Left ventricle myocardium inferior (tissue), 1 donor: ENCODE data around the gene WNT8A. TPM values are rescaled to one million over a fixed set of nuclear protein-coding genes. Genes with fewer than 3 reads are reported as not detected.

Source experiments
- DNase-seq: peaks from one replicate; pipeline ENCODE4 v3.0.0-alpha.2; 2020
- H3K27ac ChIP-seq: fragments of 200-600 bp; replicated peaks from 2 replicates; pipeline ENCODE4 v1.8.0; 2021
- H3K27me3 ChIP-seq: fragments of 200-600 bp; 2 replicates; pipeline ENCODE4 v1.8.0; 2021; ENCODE audit warnings: low read depth
- H3K36me3 ChIP-seq: fragments of 200-600 bp; 2 replicates; pipeline ENCODE4 v1.8.0; 2021
- H3K4me1 ChIP-seq: fragments of 200-600 bp; 2 replicates; pipeline ENCODE4 v1.8.0; 2021
- H3K4me3 ChIP-seq: fragments of 200-600 bp; 2 replicates; pipeline ENCODE4 v1.8.0; 2021; ENCODE audit warnings: mild to moderate bottlenecking, moderate library complexity
- H3K9me3 ChIP-seq: fragments of 200-600 bp; replicated peaks from 2 replicates; pipeline ENCODE4 v1.8.0; 2021
- CTCF ChIP-seq: fragments of 200-600 bp; IDR thresholded peaks from 2 replicates; pipeline ENCODE4 v1.8.0; 2021; ENCODE audit warnings: antibody characterized with exemption, mild to moderate bottlenecking, borderline replicate concordance
- intact Hi-C: fragments of 100-400 bp; cut with micrococcal nuclease; formaldehyde crosslinking; loops from one replicate; pipeline ENCODE4 v1.11.0; 2022
- total RNA-seq: library from RNA; stranded (reverse); fragmentation: NEBNext Ultra II Directional; extraction: Animal tissue kit (Norgen Biotek cat#: 25700); gene quantifications from one replicate; pipeline ENCODE4 v1.2.1, GENCODE V29; 2021
- donor health status: DM: no; HTN: yes; CAD: no; lungs with severe emphysema.

Gene WNT8A
- total RNA-seq, 1 donor from 2014 or later: not detected

GRCh38 chr5:138111937-138112336 lies 28.1 kb downstream of the WNT8A start:
- TF ChIP-seq CTCF: no peak
- no peak overlapping the region for H3K4me3 ChIP-seq
- DNase-seq: no peak
- H3K36me3 ChIP-seq: no peaks in the 10 kb centered on the region
- no peaks in the 10 kb centered on the region for H3K4me1 ChIP-seq
- intact Hi-C loops: no loop called here
- H3K9me3 ChIP-seq: no peaks in the 10 kb centered on the region
- peaks cover 15% of the 10 kb centered on the region for H3K27me3 ChIP-seq
- H3K27ac ChIP-seq: no peak overlapping the region

- H3K27me3 ChIP-seq: peaks cover 10% of the 10 kb centered on the region
- TF ChIP-seq CTCF: no peak
- no peaks in the 10 kb centered on the region for H3K9me3 ChIP-seq
- H3K4me3 ChIP-seq: no peak overlapping the region
- intact Hi-C loops: no loop called here
- H3K36me3 ChIP-seq: no peaks in the 10 kb centered on the region
- H3K4me1 ChIP-seq: no peaks in the 10 kb centered on the region
- no peak for DNase-seq
- H3K27ac ChIP-seq: no peak overlapping the region
Measured at GRCh38 chr5:138115254-138115653, 31.4 kb downstream of the WNT8A start.

GRCh38 chr5:138128334-138128733 lies 44.5 kb downstream of the WNT8A start:
- H3K27ac ChIP-seq: no peak overlapping the region
- H3K9me3 ChIP-seq: no peaks in the 10 kb centered on the region
- DNase-seq: no peak
- no peak overlapping the region for H3K4me3 ChIP-seq
- H3K36me3 ChIP-seq: no peaks in the 10 kb centered on the region
- no peaks in the 10 kb centered on the region for H3K4me1 ChIP-seq
- no peaks in the 10 kb centered on the region for H3K27me3 ChIP-seq
- intact Hi-C loops: no loop called here
- no peak for TF ChIP-seq CTCF

- no peak overlapping the region for H3K4me3 ChIP-seq
- H3K27me3 ChIP-seq: no peaks in the 10 kb centered on the region
- no peaks in the 10 kb centered on the region for H3K9me3 ChIP-seq
- no peaks in the 10 kb centered on the region for H3K36me3 ChIP-seq
- DNase-seq: no peak
- no peak overlapping the region for H3K27ac ChIP-seq
- no peak for TF ChIP-seq CTCF
- intact Hi-C loops: no loop called here
- H3K4me1 ChIP-seq: no peaks in the 10 kb centered on the region
Measured at GRCh38 chr5:138129347-138129746, 45.5 kb downstream of the WNT8A start.

GRCh38 chr5:138132543-138132942 lies 48.7 kb downstream of the WNT8A start:
- no peaks in the 10 kb centered on the region for H3K36me3 ChIP-seq
- TF ChIP-seq CTCF: no peak
- H3K4me3 ChIP-seq: no peak overlapping the region
- H3K27ac ChIP-seq: no peak overlapping the region
- H3K27me3 ChIP-seq: no peaks in the 10 kb centered on the region
- DNase-seq: no peak
- H3K9me3 ChIP-seq: no peaks in the 10 kb centered on the region
- intact Hi-C loops: loop anchor here (10.0 kb wide), 1 partner anchor 48 kb away; the partner anchor contains the start of gene WNT8A
- no peaks in the 10 kb centered on the region for H3K4me1 ChIP-seq
